Hematopoietic multipotent progenitor cell treated with erythropoietin and hydrocortisone succinate and interleukin-3 and kit ligand, for 15 days (in vitro differentiated cells): ENCODE measurements around the gene PIPOX.

Source experiments
- DNase-seq: peaks from one replicate; pipeline ENCODE4 v3.0.0-alpha.2; 2015; ENCODE audit warnings: low spot score

PIPOX gene

GRCh38 chr17:29100296-29100695 is 57.4 kb downstream of the PIPOX start:
- DNase-seq, result no peak

GRCh38 chr17:29102046-29102445 is 59.1 kb downstream of the PIPOX start:
- no peak for DNase-seq

- DNase-seq, result no peak
Measured at GRCh38 chr17:29102741-29103181, 59.8 kb downstream of the PIPOX start.

- no peak for DNase-seq
Measured at GRCh38 chr17:29103341-29103740, 60.4 kb downstream of the PIPOX start.
